Gastrocnemius medialis (tissue), 4 donors: ENCODE measurements around the gene ZAR1. TPM values are rescaled to one million over a fixed set of nuclear protein-coding genes. Genes with fewer than 3 reads are reported as not detected.
A peak's percentile ranks its signal among the peaks of the same experiment; 100 is the strongest.
"Not testable (repeated sequence)": the region's sequence is repeated elsewhere in the genome, so short reads cannot be mapped to it uniquely, and the experiment has no call there.

Source experiments
- ATAC-seq, 2 donors: fragments of 150-250 bp; one replicate each; pipeline ENCODE4 v1.9.1; 2016
- DNase-seq, 2 donors: peaks; one replicate each; pipeline ENCODE4 v3.0.0-alpha.2; 2019
- H3K27ac ChIP-seq, 4 donors: fragments of 200-600 bp; sonication (generic); 1 replicate in 1 of 4; 2 replicates in 3 of 4; pipeline ENCODE4 v1.5.1; 2016 to 2018; ENCODE audit warnings: mild to moderate bottlenecking in 2 of 4, moderate library complexity in 1 of 4
- H3K27me3 ChIP-seq, 3 donors: fragments of 200-600 bp; sonication (generic) in 2 of 3; 1 replicate in 1 of 3; 2 replicates in 2 of 3; pipeline versions ENCODE4 v1.5.1 to v1.6.0; 2016 to 2019; ENCODE audit warnings: mild to moderate bottlenecking in 1 of 3, moderate library complexity in 1 of 3
- H3K36me3 ChIP-seq, 2 donors: fragments of 200-600 bp; sonication (generic) in 1 of 2; one replicate each; pipeline ENCODE4 v1.5.1; 2017 to 2018
- H3K4me1 ChIP-seq, 2 donors: fragments of 200-600 bp; sonication (generic) in 1 of 2; one replicate each; pipeline ENCODE4 v1.5.1; 2016 to 2017; ENCODE audit warnings: mild to moderate bottlenecking in 2 of 2
- H3K4me3 ChIP-seq, 4 donors: fragments of 200-600 bp; sonication (generic) in 3 of 4; 1 replicate in 1 of 4; 2 replicates in 3 of 4; pipeline ENCODE4 v1.5.1; 2016 to 2019; ENCODE audit warnings: mild to moderate bottlenecking in 2 of 4
- H3K9me3 ChIP-seq, 3 donors: fragments of 200-600 bp; sonication (generic) in 2 of 3; 1 replicate in 1 of 3; 2 replicates in 2 of 3; pipeline ENCODE4 v1.5.1; 2016 to 2019
- CTCF ChIP-seq, 5 experiments: fragments of 450-650 bp in 3 of 5; fragments of 200-600 bp in 2 of 5; sonication (generic) in 2 of 5; IDR thresholded peaks in 4 of 5; conservative IDR thresholded peaks in 1 of 5; 1 replicate in 4 of 5; 2 replicates in 1 of 5; pipeline ENCODE4 v1.5.1; 2016 to 2019; ENCODE audit warnings: antibody characterized with exemption in 5 of 5, mild to moderate bottlenecking in 3 of 5, moderate library complexity in 3 of 5
- POLR2A ChIP-seq, 2 donors: fragments of 450-650 bp; IDR thresholded peaks; one replicate each; pipeline ENCODE4 v1.6.1; 2017; ENCODE audit warnings: antibody characterized with exemption in 2 of 2, mild to moderate bottlenecking in 2 of 2, moderate library complexity in 2 of 2
- in situ Hi-C, 4 donors: fragments of 200-750 bp; cut with MboI; loops; one replicate each; pipeline versions ENCODE4 v1.15.0 to v1.8.0; 2017; ENCODE audit warnings: low sequenced_read_pairs in 4 of 4
- intact Hi-C: fragments of 100-400 bp; cut with DNase I; formaldehyde crosslinking; loops from one replicate; pipeline ENCODE4 v1.15.1; 2023; ENCODE audit warnings: low total_unique reads
- total RNA-seq, 4 donors: library from RNA; depleted of rRNA; stranded (reverse); fragments of >200 nt; gene quantifications; one replicate each; pipeline versions ENCODE4 v1.1.0 to v1.2.3, GENCODE V29; 2016

The ZAR1 gene
- not detected for total RNA-seq

GRCh38 chr4:48490012-48490679 is at the start of gene ZAR1:
Gene ZAR1 (plus strand): TSS chr4:48490252. CDS start chr4:48490292, 40 bp downstream.
- H3K27me3 ChIP-seq, result peaks cover 46 to 63% (median 49%) of the 10 kb centered on the region in 3 donors
- intact Hi-C loops, result no loop called here

GRCh38 chr4:48440914-48441313 is 49.1 kb upstream of the ZAR1 start:
- in situ Hi-C loops, H3K9me3 ChIP-seq, H3K4me1 ChIP-seq, intact Hi-C loops, H3K27me3 ChIP-seq, DNase-seq, H3K4me3 ChIP-seq, ATAC-seq, H3K27ac ChIP-seq, H3K36me3 ChIP-seq: not testable (repeated sequence)

More at GRCh38 chr4:48490012-48490679, at the start of gene ZAR1:
- no peak for DNase-seq
- H3K36me3 ChIP-seq, result no peaks in the 10 kb centered on the region
- no peak for ATAC-seq
- no peak within 1 kb of the TSS for H3K27ac ChIP-seq
- H3K4me1 ChIP-seq, result no peaks in the 10 kb centered on the region
- TF ChIP-seq CTCF (IDR thresholded peaks at IDR 0.05 in 4 of 5, conservative IDR thresholded peaks at IDR 0.05 in 1 of 5) (no peak), POLR2A (IDR thresholded peaks at IDR 0.05) (no peak)
- H3K9me3 ChIP-seq, result no peaks in the 10 kb centered on the region
- H3K4me3 ChIP-seq, result peak within 1 kb of the TSS; percentile 19 to 41 (median 28)
- in situ Hi-C loops, result no loop called here

- intact Hi-C loops, result no loop called here
- H3K36me3 ChIP-seq, result no peaks in the 10 kb centered on the region
These were observed 44.3 kb upstream of the ZAR1 start for GRCh38 chr4:48445704-48446103.

GRCh38 chr4:48446642-48447041 is 43.4 kb upstream of the ZAR1 start:
- no peak overlapping the region for H3K27ac ChIP-seq
- H3K27me3 ChIP-seq, result no peaks in the 10 kb centered on the region
- TF ChIP-seq POLR2A (IDR thresholded peaks at IDR 0.05), result no peak
- TF ChIP-seq CTCF (IDR thresholded peaks at IDR 0.05 in 4 of 5, conservative IDR thresholded peaks at IDR 0.05 in 1 of 5), result no peak
- DNase-seq, result no peak
- ATAC-seq, result no peak
- in situ Hi-C loops, result no loop called here
- intact Hi-C loops, result no loop called here
- no peaks in the 10 kb centered on the region for H3K4me1 ChIP-seq
- H3K9me3 ChIP-seq, result no peaks in the 10 kb centered on the region
- H3K4me3 ChIP-seq, result no peak overlapping the region
- no peaks in the 10 kb centered on the region for H3K36me3 ChIP-seq

More at GRCh38 chr4:48445704-48446103, 44.3 kb upstream of the ZAR1 start:
- ATAC-seq, result no peak
- Histone ChIP-seq H3K4me3 (no peak overlapping the region), H3K27me3 (no peaks in the 10 kb centered on the region), H3K9me3 (no peaks in the 10 kb centered on the region), H3K27ac (no peak overlapping the region), H3K4me1 (no peaks in the 10 kb centered on the region)
- TF ChIP-seq CTCF (IDR thresholded peaks at IDR 0.05 in 4 of 5, conservative IDR thresholded peaks at IDR 0.05 in 1 of 5) (peak in 2 of 5 experiments; percentile 47 to 50), POLR2A (IDR thresholded peaks at IDR 0.05) (no peak)
- in situ Hi-C loops, result no loop called here
- no peak for DNase-seq

GRCh38 chr4:48449151-48449550 is 40.9 kb upstream of the ZAR1 start:
- no peaks in the 10 kb centered on the region for H3K9me3 ChIP-seq
- intact Hi-C loops, result no loop called here
- H3K4me1 ChIP-seq, result no peaks in the 10 kb centered on the region
- TF ChIP-seq CTCF (IDR thresholded peaks at IDR 0.05 in 4 of 5, conservative IDR thresholded peaks at IDR 0.05 in 1 of 5) (no peak), POLR2A (IDR thresholded peaks at IDR 0.05) (no peak)
- H3K36me3 ChIP-seq, result no peaks in the 10 kb centered on the region
- H3K27ac ChIP-seq, result no peak overlapping the region
- ATAC-seq, result no peak
- no peaks in the 10 kb centered on the region for H3K27me3 ChIP-seq
- H3K4me3 ChIP-seq, result no peak overlapping the region
- no peak for DNase-seq
- in situ Hi-C loops, result no loop called here
